Measurements from ENCODE around the gene ADRA2A.

The ADRA2A gene

DNA sequence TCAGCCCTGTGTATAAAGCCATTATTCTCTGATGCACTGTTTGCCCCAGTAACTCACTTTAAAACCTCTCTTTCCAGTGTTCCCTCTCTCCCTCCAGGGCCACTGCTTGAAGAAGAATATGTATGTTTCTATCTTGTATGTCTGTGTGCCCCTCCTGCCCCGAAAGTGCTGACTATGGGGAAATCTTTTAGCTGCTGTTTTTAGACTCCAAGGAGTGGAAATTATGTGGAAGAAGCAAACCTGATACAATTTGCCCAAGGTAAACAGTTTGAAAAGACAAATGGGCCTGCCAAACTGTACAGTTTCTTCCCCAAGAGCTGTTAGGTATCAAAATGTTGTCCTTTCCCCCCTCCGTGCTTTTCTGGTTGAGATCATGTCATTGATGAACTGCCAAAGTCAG is 3.4 kb downstream of the ADRA2A start:
- no peak overlapping the region for H3K4me3 ChIP-seq (replicated peaks; ENCODE audit: insufficient read depth, low read length)
- H3K27ac ChIP-seq (replicated peaks): no peak overlapping the region
- TF ChIP-seq REST (IDR thresholded peaks at IDR 0.05; ENCODE audit: insufficient replicate concordance, low read depth): no peak
- no peak for TF ChIP-seq GABPA (IDR thresholded peaks at IDR 0.05; ENCODE audit: low read depth)
- TF ChIP-seq SPI1 (IDR thresholded peaks at IDR 0.05; ENCODE audit: borderline replicate concordance, low read depth): no peak
- TF ChIP-seq CTCF (IDR thresholded peaks at IDR 0.05; ENCODE audit: insufficient read depth, low read length): no peak
- TF ChIP-seq POLR2AphosphoS5 (IDR thresholded peaks at IDR 0.05; ENCODE audit: low read depth): no peak
- peaks cover 19% of the 10 kb centered on the region for H3K27me3 ChIP-seq (ENCODE audit: insufficient read depth, poor library complexity, severe bottlenecking)
- no peak for DNase-seq (ENCODE audit: low read depth in 1 of 2, low spot score in 1 of 2)

DNA sequence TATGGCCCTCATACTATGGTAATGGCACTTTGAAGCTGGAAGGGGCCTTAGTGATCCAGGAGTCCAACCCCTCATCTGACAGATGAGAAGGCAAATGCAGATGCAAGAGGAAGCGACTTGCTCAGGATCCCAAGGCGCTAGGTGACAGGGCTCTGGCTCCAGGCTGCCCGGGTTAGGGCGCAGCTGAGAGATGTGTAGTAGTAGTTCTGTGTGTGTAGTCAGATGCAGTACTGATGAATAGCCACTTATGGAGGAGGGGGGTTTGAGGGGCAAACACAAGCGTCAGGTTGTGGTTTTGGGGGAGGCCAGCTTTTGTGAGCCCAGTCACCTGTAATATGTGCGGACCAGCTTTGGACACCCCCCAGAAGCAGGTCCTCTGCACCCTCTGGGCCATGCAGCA is 4.8 kb downstream of the ADRA2A start:
- no peak overlapping the region for H3K27ac ChIP-seq (replicated peaks)
- DNase-seq (ENCODE audit: low read depth in 1 of 2, low spot score in 1 of 2): no peak
- peaks cover 11% of the 10 kb centered on the region for H3K27me3 ChIP-seq (ENCODE audit: insufficient read depth, poor library complexity, severe bottlenecking)
- no peak for TF ChIP-seq CTCF (IDR thresholded peaks at IDR 0.05; ENCODE audit: insufficient read depth, low read length)
- H3K4me3 ChIP-seq (replicated peaks; ENCODE audit: insufficient read depth, low read length): no peak overlapping the region

DNA sequence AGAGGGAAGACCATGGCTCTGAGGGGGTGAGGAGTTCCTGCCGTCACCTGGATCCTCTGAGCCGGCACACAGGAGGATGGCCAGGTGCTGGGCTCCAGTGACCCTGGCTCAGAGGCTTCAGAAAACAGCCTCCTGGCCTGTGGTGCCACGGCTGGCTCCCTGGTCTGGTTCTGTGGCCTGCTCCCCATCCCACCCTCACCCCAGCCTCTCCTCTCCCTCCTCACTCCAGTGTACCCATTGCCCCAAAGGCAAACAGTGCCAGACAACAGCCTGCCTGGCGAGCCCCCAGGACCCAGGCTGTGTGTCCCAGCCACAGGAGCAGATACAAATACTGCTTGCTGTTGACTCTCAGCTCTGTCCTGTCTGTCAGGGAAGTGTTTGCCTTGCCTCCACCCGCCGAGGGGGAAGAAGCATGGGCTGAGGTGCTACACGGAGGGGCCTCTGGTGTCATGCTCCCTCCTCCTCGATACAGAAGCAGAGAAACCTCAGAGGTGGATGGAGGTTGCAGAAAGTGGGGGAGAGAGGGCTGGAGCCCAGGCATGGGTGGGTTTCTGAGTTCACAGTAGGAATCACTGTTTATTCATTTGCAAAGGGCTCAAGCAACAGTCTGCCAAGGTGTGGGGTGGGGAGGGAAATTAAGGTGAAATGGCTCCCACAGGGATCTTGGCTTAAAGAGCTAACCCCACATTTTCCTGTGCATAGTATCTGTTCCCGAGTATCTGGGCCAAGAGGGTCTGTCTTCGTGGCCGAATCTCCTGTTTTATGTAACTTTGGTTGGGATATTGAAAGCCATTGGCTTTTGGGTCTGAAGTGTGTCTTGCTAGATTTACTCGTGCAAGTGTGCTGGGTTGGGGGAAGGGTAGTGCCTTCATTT is 5.5 kb downstream of the ADRA2A start:
- Histone ChIP-seq H3K27ac (replicated peaks) (no peak overlapping the region), H3K27me3 (ENCODE audit: insufficient read depth, poor library complexity, severe bottlenecking) (peaks cover 4% of the 10 kb centered on the region), H3K4me3 (replicated peaks; ENCODE audit: insufficient read depth, low read length) (no peak overlapping the region)
- no peak for TF ChIP-seq CTCF (IDR thresholded peaks at IDR 0.05; ENCODE audit: insufficient read depth, low read length)
- no peak for TF ChIP-seq POLR2AphosphoS5 (IDR thresholded peaks at IDR 0.05; ENCODE audit: low read depth)
- no peak for TF ChIP-seq REST (IDR thresholded peaks at IDR 0.05; ENCODE audit: insufficient replicate concordance, low read depth)
- no peak for TF ChIP-seq GABPA (IDR thresholded peaks at IDR 0.05; ENCODE audit: low read depth)
- no peak for TF ChIP-seq SPI1 (IDR thresholded peaks at IDR 0.05; ENCODE audit: borderline replicate concordance, low read depth)
- DNase-seq (ENCODE audit: low read depth in 1 of 2, low spot score in 1 of 2): no peak
